HG03060 (cell line): ENCODE data around the gene SLC12A7.

Experiments used
- ATAC-seq: cut with Tn5 transposase; IDR thresholded peaks from one replicate; pipeline ENCODE4 v1.9.1; 2021; ENCODE audit warnings: low read depth, moderate number of reproducible peaks; ENCODE audit not compliant: unreplicated experiment

The SLC12A7 gene

GRCh38 chr5:1012900-1013237, 99.0 kb downstream of the SLC12A7 start:
- ATAC-seq = no peak

GRCh38 chr5:1012313-1012841, 99.5 kb downstream of the SLC12A7 start:
- ATAC-seq = no peak

GRCh38 chr5:1011741-1012312, 100.0 kb downstream of the SLC12A7 start:
- no peak for ATAC-seq

- no peak for ATAC-seq
Observed at GRCh38 chr5:1011226-1011631, 100.6 kb downstream of the SLC12A7 start.

- ATAC-seq = no peak
Observed at GRCh38 chr5:1010641-1011046, 101.2 kb downstream of the SLC12A7 start.

- no peak for ATAC-seq
Observed at GRCh38 chr5:1010181-1010510, 101.7 kb downstream of the SLC12A7 start.

GRCh38 chr5:1009359-1010180, 102.3 kb downstream of the SLC12A7 start:
- no peak for ATAC-seq

GRCh38 chr5:1008451-1009358, 103.2 kb downstream of the SLC12A7 start, which contains the start of gene NKD2:
NKD2 (plus strand) TSS chr5:1008802; CDS start chr5:1009058, 256 bp downstream.
- ATAC-seq = no peak

GRCh38 chr5:1007681-1008450, 104.0 kb downstream of the SLC12A7 start:
- no peak for ATAC-seq

GRCh38 chr5:1007221-1007680, 104.6 kb downstream of the SLC12A7 start:
- no peak for ATAC-seq

- ATAC-seq = no peak
Observed at GRCh38 chr5:1006656-1007071, 105.2 kb downstream of the SLC12A7 start.

GRCh38 chr5:1005904-1006655, 105.8 kb downstream of the SLC12A7 start:
- ATAC-seq = no peak

- no peak for ATAC-seq
Observed at GRCh38 chr5:1005249-1005851, 106.5 kb downstream of the SLC12A7 start.

- no peak for ATAC-seq
Observed at GRCh38 chr5:1004461-1005248, 107.2 kb downstream of the SLC12A7 start.

GRCh38 chr5:1003296-1003937, 108.4 kb downstream of the SLC12A7 start:
- no peak for ATAC-seq

- no peak for ATAC-seq
Observed at GRCh38 chr5:1002836-1003235, 109.0 kb downstream of the SLC12A7 start.

- ATAC-seq = no peak
Observed at GRCh38 chr5:1002271-1002546, 109.7 kb downstream of the SLC12A7 start.
